BE2C (cell line): Measurements from ENCODE around the gene PROZ.
A peak's percentile ranks its signal among the peaks of the same experiment; 100 is the strongest.

Experiments used
- DNase-seq: peaks from one replicate; pipeline ENCODE4 v3.0.0-alpha.2; 2020
- H3K27me3 ChIP-seq: fragments of 250-450 bp; sonication (Bioruptor Pico); 2 replicates; pipeline ENCODE4 v1.5.1; 2020; ENCODE audit warnings: mild to moderate bottlenecking
- H3K36me3 ChIP-seq: fragments of 250-450 bp; sonication (Bioruptor Pico); 2 replicates; pipeline ENCODE4 v1.5.1; 2020; ENCODE audit warnings: mild to moderate bottlenecking
- H3K4me1 ChIP-seq: fragments of 250-450 bp; sonication (Bioruptor Pico); 2 replicates; pipeline ENCODE4 v1.5.1; 2020
- H3K4me3 ChIP-seq: 2 replicates; pipeline ENCODE4 v1.5.1; 2011; ENCODE audit warnings: low read depth, low read length
- H3K9me3 ChIP-seq: fragments of 250-450 bp; sonication (Bioruptor Pico); 2 replicates; pipeline ENCODE4 v1.5.1; 2020
- TF ChIP-seq, protein P1 (sequence below): IDR thresholded peaks from 2 replicates; pipeline ENCODE4 v1.5.1; 2012; ENCODE audit warnings: mild to moderate bottlenecking, low read depth, low read length

The PROZ gene

DNA sequence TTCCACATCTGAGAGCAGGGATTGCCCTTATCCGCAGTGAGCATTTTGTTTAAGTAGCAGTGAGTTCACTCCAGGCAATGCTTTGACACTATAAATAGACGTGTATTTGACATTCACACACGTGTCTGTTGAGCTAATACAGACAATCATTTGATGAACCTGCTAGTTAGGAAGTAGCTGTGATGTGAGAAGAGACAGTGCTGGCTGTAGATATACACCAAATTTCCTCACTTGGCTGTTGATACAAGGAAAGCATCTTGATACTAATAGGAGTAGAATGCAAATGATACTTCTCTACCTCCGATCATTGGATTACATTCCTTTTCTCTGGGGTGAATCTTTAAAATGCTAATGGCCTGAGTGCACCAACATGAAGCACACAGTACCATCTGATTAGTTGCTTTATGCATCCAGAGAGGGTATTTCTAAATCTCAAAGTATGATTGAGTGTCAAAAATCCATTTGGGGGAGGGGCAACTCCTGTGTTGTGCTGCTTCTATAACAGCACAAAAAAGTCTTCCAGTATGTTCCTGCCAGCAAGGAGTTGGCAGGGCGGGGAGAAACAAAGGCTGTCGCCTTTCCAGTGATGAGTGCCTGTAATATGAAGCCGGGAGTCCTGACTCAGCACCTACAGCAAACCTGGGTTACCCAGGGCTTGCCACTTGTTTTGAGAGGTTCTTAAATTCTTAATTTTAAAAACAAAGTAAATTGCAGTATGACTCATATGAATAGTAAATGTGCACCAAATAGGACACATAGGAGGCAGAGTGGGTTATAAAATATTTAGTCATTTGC lies 58.0 kb downstream of the PROZ start:
- H3K27me3 ChIP-seq, result no peaks in the 10 kb centered on the region
- no peak for DNase-seq
- H3K36me3 ChIP-seq, result peaks cover 30% of the 10 kb centered on the region
- no peak overlapping the region for H3K4me3 ChIP-seq
- peaks cover 19% of the 10 kb centered on the region; the same call in 1 of the 2 replicates for H3K4me1 ChIP-seq
- TF ChIP-seq, protein P1, sequence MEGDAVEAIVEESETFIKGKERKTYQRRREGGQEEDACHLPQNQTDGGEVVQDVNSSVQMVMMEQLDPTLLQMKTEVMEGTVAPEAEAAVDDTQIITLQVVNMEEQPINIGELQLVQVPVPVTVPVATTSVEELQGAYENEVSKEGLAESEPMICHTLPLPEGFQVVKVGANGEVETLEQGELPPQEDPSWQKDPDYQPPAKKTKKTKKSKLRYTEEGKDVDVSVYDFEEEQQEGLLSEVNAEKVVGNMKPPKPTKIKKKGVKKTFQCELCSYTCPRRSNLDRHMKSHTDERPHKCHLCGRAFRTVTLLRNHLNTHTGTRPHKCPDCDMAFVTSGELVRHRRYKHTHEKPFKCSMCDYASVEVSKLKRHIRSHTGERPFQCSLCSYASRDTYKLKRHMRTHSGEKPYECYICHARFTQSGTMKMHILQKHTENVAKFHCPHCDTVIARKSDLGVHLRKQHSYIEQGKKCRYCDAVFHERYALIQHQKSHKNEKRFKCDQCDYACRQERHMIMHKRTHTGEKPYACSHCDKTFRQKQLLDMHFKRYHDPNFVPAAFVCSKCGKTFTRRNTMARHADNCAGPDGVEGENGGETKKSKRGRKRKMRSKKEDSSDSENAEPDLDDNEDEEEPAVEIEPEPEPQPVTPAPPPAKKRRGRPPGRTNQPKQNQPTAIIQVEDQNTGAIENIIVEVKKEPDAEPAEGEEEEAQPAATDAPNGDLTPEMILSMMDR, result no peak
- H3K9me3 ChIP-seq, result no peaks in the 10 kb centered on the region

DNA sequence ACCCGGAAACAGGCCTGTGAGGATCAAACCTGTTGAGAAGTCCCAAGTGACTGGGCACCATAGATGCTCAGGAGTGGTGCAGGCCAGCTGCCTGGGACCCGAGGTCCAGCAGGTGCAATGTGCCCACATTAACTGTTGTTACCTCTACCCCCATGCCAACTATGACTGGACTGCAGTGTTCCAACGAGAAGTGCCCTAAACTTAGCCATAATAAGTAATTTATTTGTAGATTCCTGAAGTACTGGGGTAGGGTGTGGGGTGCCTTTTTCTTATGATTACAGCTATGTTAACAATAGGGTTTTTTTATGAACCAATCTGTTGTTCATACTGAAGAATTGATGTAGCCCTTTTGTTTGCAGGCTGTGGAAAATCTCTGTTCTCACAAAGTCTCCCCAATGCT lies 60.1 kb downstream of the PROZ start:
- H3K27me3 ChIP-seq, result no peaks in the 10 kb centered on the region
- H3K4me1 ChIP-seq, result peaks cover 19% of the 10 kb centered on the region; the same call in 1 of the 2 replicates
- no peak overlapping the region for H3K4me3 ChIP-seq
- TF ChIP-seq, protein P1, result no peak
- peaks cover 35% of the 10 kb centered on the region for H3K36me3 ChIP-seq
- no peaks in the 10 kb centered on the region for H3K9me3 ChIP-seq
- no peak for DNase-seq

DNA sequence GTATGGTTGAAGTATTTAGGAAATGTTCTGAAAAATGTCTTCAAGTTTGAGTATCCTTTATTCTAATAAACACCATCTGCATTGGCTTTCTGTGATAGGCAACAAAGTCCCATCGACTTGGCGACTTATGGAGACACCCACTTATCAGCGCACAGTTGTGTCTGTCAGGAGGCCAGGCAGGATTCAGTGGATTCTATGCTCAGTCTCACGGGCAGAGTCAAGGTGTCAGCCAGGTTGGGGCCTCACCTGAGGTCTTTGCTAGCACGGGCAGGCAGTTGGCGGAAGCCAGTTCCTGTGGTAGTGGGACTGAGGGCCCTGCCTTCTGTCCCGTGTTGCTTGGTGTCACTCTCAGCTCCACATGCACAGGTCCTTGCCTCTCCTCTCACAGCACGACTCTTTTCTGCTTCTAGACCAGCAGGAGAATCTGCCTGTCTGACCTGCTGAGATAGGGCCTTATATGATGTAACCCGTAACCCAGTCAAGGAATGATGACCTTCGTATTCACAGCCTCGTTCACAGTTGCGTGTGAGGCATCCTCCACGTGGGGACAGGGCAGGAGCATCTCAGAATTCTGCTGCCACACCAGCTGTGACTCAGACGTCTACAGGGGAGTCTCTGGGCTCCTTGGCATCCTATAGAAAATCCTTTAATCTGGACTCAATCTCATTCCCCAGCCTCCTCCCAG lies 61.0 kb downstream of the PROZ start:
- TF ChIP-seq, protein P1, result no peak
- no peak overlapping the region for H3K4me3 ChIP-seq
- H3K4me1 ChIP-seq, result peaks cover 19% of the 10 kb centered on the region; the same call in 1 of the 2 replicates
- no peak for DNase-seq
- H3K9me3 ChIP-seq, result no peaks in the 10 kb centered on the region
- H3K27me3 ChIP-seq, result no peaks in the 10 kb centered on the region
- peaks cover 35% of the 10 kb centered on the region for H3K36me3 ChIP-seq

DNA sequence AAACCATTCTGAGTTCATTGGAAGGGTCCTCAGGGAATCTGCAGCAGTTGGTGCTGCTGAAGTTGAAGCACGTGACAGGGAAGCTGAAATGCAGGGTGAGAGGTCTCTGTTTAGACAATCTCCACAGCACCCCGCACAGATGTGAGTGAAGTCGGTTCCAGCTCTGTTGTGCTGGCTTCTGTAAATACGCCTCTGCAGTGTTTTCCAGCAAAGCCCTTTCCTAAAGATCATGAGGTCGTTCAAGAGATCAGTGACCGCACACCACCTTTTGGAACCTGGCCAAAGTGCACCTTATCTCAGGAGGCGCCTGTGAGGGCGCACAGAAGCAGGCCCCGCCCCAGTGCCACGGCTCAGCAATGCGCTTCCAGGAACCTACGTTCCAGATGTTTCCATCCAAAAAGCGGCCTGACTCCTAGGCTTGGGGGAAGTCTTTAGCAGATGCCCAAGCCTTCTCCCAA lies 61.7 kb downstream of the PROZ start:
- TF ChIP-seq, protein P1, result no peak
- H3K27me3 ChIP-seq, result no peaks in the 10 kb centered on the region

DNA sequence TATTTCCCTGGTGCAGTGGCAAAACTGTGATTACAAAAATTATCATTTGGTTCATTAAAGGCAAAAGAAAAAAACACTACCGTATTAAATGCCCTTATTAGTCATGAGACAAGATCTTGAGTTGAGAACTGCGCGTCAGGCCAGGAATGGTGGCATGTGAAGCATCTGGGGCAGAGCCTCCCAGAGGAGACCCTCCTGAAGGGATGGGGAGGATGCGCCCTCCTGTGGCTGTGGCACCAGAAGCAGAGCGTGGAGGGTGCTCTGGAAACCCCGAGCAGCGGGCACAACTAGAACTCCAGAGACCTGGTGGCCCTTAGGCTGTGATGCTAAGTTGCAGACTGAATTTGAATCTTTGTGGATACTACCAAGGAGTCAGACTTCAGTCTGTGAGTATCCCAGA lies 62.4 kb downstream of the PROZ start:
- Histone ChIP-seq H3K36me3 (peaks cover 48% of the 10 kb centered on the region), H3K27me3 (no peaks in the 10 kb centered on the region), H3K4me3 (no peak overlapping the region), H3K4me1 (peaks cover 19% of the 10 kb centered on the region; the same call in 1 of the 2 replicates), H3K9me3 (no peaks in the 10 kb centered on the region)
- TF ChIP-seq, protein P1, result peak; percentile 63
- peak; percentile 60 for DNase-seq

More for the DNA sequence above, 61.7 kb downstream of the PROZ start:
- Histone ChIP-seq H3K9me3 (no peaks in the 10 kb centered on the region), H3K36me3 (peaks cover 41% of the 10 kb centered on the region), H3K4me3 (no peak overlapping the region), H3K4me1 (peaks cover 19% of the 10 kb centered on the region; the same call in 1 of the 2 replicates)
- peak; percentile 41 for DNase-seq
